ENCODE measurements around the gene KMT2B. TPM values are rescaled to one million over a fixed set of nuclear protein-coding genes. Genes with fewer than 3 reads are reported as not detected.

The KMT2B gene
- total RNA-seq, 4 donors from 2014 or later, result 7.5 to 33.7 (median 15.6) TPM

DNA sequence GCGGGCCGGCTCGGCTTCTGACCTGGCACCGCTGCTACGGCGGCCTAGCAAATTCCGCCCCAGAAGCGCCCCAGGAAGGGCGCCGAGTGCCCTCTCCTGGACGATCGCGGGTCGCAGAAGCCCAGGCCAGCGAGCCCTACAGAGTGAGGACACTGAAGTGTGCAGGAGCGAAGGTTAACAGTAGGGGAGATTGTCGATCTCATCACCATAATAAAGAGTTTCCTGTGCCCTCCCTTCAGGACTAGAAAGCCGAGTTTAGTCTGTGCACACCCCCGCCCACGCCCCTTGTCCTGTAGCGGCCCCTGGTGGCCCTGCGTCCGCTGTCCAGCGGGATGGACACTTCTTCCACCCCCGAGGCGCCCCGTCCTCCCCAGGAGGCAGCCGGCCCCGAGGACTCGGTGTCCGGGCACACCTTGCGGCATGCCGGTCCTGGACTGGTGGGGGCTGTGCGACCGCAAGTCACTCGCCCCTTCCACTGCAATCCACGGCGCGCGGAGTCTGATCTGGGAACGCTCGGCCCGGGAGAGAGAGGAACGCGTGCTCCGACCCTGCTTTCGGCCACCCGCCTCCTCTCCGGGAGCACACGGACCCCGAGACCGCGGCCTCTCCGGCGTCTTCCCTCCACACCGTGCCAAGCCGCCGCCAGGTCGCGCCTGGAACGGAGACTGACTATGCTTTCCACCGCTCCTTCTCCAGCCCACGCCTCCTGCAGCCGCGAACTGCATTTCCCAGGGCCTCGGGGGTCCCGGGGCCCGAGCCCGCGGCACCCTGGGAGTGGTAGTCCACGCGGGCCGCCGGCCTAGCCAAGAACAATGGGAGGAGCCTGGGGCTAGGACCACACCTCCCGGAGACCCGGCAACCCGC lies 770 bp upstream of the KMT2B start:
- intact Hi-C loops (cut with DNase I), result loop anchor here (2.0 to 10.0 kb wide), 2 partner anchors 22 to 172 kb away; partner anchors contain the start of gene TMEM147
- TF ChIP-seq, protein P1, sequence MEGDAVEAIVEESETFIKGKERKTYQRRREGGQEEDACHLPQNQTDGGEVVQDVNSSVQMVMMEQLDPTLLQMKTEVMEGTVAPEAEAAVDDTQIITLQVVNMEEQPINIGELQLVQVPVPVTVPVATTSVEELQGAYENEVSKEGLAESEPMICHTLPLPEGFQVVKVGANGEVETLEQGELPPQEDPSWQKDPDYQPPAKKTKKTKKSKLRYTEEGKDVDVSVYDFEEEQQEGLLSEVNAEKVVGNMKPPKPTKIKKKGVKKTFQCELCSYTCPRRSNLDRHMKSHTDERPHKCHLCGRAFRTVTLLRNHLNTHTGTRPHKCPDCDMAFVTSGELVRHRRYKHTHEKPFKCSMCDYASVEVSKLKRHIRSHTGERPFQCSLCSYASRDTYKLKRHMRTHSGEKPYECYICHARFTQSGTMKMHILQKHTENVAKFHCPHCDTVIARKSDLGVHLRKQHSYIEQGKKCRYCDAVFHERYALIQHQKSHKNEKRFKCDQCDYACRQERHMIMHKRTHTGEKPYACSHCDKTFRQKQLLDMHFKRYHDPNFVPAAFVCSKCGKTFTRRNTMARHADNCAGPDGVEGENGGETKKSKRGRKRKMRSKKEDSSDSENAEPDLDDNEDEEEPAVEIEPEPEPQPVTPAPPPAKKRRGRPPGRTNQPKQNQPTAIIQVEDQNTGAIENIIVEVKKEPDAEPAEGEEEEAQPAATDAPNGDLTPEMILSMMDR (IDR thresholded peaks at IDR 0.05), result peak; percentile 88 to 96 (median 92)
- peak in 1 of 4 donors; percentile 41 for TF ChIP-seq POLR2A (IDR thresholded peaks at IDR 0.05)

DNA sequence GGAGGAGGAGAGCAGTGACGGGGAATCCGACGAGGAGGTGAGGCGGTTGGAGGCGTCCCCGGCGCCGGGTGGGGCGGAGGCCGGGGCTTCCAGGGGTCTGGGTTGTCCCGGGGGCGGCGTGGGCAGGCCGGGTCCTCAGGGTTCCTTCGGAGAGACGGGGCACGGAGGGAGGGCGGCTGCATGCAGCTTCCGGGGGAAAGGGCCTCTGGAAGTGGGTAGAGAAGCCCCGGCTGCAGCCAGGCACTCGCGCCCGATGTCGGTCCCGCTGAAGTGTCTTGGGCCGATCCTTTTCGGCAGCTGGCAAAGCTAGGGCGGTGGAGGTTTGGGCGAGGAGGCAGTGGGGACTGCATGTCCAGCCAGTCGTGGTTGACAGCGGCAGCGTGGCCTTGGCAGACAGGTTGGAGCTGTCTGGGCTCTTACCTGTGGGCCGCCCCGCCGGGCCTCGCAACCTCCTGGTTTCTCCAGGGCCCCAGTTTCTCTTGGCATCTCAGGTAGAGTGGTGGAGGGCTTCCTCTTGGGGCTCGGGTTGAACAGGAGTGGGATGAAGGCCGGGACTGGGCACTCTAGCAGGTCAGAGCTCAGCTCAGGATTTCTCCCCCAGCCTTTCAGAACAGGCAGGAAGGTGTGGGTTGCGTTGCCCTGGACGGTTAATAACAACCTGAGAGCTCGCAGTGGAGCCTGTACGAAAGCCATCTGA lies 690 bp downstream of the KMT2B start:
- Histone ChIP-seq H3K4me1 (peaks cover 24 to 41% (median 25%) of the 10 kb centered on the region in 3 donors), H3K36me3 (peaks cover 19 to 42% (median 24%) of the 10 kb centered on the region in 3 donors), H3K4me3 (peak overlapping the region; percentile 75 to 98 (median 94)), H3K27me3 (no peaks in the 10 kb centered on the region), H3K9me3 (no peaks in the 10 kb centered on the region), H3K27ac (peak overlapping the region; percentile 89 to 98 (median 94))
- TF ChIP-seq, protein P1 (IDR thresholded peaks at IDR 0.05), result no peak
- no peak for TF ChIP-seq POLR2A (IDR thresholded peaks at IDR 0.05)
- no peak for DNase-seq
- intact Hi-C loops (cut with DNase I), result loop anchor here (10.0 kb wide), 1 partner anchor 174 kb away; the partner anchor contains the start of gene TMEM147
- 0 to 2% methylated on average over 9 to 20 of the region's 42 CpGs for WGBS, 2 donors

More for the DNA sequence above, 770 bp upstream of the KMT2B start:
- Histone ChIP-seq H3K4me1 (peaks cover 24 to 41% (median 25%) of the 10 kb centered on the region in 3 donors), H3K4me3 (peak overlapping the region; percentile 75 to 98 (median 94)), H3K27me3 (no peaks in the 10 kb centered on the region), H3K9me3 (no peaks in the 10 kb centered on the region), H3K27ac (peak overlapping the region; percentile 86 to 98 (median 94)), H3K36me3 (peaks cover 6 to 27% (median 12%) of the 10 kb centered on the region in 3 donors)
- WGBS, 2 donors, result 0% methylated on average over 25 of the region's 77 CpGs; no CpG with 5 or more reads in 1 of the 2 donors
- DNase-seq, result peak; percentile 82

DNA sequence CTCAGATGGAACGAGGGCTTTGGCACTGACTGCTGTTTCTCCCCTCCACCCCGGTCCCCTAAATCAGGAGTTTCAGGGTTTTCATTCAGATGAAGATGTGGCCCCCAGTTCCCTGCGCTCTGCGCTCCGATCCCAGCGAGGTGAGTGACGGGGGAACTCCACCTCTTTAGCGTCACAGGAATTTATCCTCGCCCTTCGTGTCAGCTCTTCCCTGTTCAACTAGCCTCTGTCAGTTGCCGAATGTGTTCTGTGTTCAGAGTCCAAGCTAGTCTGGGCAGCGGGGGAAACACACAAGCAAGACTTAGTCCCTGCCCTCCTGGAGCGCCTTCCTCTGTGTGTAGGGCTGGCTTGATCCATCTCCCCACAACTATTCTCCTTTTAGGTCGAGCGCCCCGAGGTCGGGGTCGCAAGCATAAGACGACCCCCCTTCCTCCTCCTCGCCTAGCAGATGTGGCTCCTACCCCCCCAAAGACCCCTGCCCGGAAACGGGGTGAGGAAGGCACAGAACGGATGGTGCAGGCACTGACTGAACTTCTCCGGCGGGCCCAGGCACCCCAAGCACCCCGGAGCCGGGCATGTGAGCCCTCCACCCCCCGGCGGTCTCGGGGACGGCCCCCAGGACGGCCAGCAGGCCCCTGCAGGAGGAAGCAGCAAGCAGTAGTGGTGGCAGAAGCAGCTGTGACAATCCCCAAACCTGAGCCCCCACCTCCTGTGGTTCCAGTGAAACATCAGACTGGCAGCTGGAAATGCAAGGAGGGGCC lies 1.8 kb downstream of the KMT2B start:
- H3K27me3 ChIP-seq, result no peaks in the 10 kb centered on the region
- H3K4me3 ChIP-seq, result peak overlapping the region in 2 of 4 donors; percentile 93 to 98
- intact Hi-C loops (cut with DNase I), result loop anchor here (10.0 kb wide), 1 partner anchor 175 kb away; the partner anchor contains the start of gene TMEM147

DNA sequence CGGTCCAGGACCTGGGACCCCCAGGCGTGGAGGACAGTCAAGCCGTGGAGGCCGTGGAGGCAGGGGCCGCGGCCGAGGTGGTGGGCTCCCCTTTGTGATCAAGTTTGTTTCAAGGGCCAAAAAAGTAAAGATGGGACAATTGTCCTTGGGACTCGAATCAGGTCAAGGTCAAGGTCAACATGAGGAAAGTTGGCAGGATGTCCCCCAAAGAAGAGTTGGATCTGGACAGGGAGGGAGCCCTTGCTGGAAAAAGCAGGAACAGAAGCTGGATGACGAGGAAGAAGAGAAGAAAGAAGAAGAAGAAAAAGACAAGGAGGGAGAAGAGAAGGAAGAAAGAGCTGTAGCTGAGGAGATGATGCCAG lies 2.3 kb downstream of the KMT2B start:
- H3K27ac ChIP-seq, result no peak overlapping the region
- peaks cover 35 to 58% (median 36%) of the 10 kb centered on the region in 3 donors for H3K36me3 ChIP-seq
- WGBS, 2 donors, result 87 to 89% methylated on average over 2 to 8 of the region's 9 CpGs
- peaks cover 23 to 40% (median 24%) of the 10 kb centered on the region in 3 donors for H3K4me1 ChIP-seq
- TF ChIP-seq, protein P1 (IDR thresholded peaks at IDR 0.05), result no peak
- TF ChIP-seq POLR2A (IDR thresholded peaks at IDR 0.05), result no peak
- no peak for DNase-seq
- H3K27me3 ChIP-seq, result no peaks in the 10 kb centered on the region
- H3K4me3 ChIP-seq, result no peak overlapping the region
- H3K9me3 ChIP-seq, result no peaks in the 10 kb centered on the region
- intact Hi-C loops (cut with DNase I), result no loop called here

More for the DNA sequence above, 1.8 kb downstream of the KMT2B start:
- Histone ChIP-seq H3K27ac (peak overlapping the region in 1 of 4 donors; percentile 96), H3K9me3 (no peaks in the 10 kb centered on the region), H3K4me1 (peaks cover 24 to 41% (median 25%) of the 10 kb centered on the region in 3 donors), H3K36me3 (peaks cover 30 to 53% (median 30%) of the 10 kb centered on the region in 3 donors)
- TF ChIP-seq, protein P1 (IDR thresholded peaks at IDR 0.05), result no peak
- TF ChIP-seq POLR2A (IDR thresholded peaks at IDR 0.05), result no peak
- DNase-seq, result no peak
- WGBS, 2 donors, result 83 to 88% methylated on average over 13 to 19 of the region's 32 CpGs
